ENCODE data around the gene FHL1. TPM values are rescaled to one million over a fixed set of nuclear protein-coding genes. Genes with fewer than 3 reads are reported as not detected.
"Not testable (repeated sequence)": the region's sequence is repeated elsewhere in the genome, so short reads cannot be mapped to it uniquely, and the experiment has no call there.

FHL1 gene
- total RNA-seq, 6 donors from 2014 or later = 114 to 426 (median 255) TPM

DNA sequence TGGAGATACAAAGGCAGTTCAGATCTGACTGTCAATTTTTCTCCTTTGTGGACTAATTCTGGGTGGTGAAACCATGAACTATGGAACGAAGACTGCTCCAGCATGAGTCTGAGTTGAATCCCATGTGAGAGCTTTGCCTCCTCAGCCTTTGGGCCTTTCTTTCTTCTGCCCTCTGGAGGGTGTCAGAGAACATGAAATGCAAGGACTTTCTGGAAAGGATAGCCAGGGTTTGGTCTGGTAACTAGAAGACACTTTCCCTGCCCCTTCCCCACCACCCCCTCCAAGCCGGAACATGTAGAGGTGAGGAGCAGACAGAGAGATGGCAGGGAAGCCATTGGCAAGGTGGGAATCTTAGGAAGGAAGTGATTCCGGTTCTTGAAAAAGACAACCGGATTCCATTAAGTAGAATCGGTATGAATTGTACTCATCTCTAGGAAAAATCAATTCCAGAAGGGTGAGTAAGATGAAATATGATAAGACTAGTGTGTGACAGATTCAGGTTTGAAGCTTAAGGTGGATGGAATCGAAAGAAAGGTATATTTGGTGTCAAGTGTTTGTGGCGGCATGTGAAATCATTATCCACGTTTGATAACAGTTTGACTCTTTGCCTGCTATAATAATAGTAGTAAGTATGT lies 19.0 kb downstream of the FHL1 start:
- no peak for ATAC-seq (ENCODE audit: low FRiP score in 2 of 2)
- TF ChIP-seq CTCF (IDR thresholded peaks at IDR 0.05) (peak in 2 of 6 experiments; percentile 10 to 17), EP300 (IDR thresholded peaks at IDR 0.05) (no peak)
- H3K27me3 ChIP-seq = no peaks in the 10 kb centered on the region

DNA sequence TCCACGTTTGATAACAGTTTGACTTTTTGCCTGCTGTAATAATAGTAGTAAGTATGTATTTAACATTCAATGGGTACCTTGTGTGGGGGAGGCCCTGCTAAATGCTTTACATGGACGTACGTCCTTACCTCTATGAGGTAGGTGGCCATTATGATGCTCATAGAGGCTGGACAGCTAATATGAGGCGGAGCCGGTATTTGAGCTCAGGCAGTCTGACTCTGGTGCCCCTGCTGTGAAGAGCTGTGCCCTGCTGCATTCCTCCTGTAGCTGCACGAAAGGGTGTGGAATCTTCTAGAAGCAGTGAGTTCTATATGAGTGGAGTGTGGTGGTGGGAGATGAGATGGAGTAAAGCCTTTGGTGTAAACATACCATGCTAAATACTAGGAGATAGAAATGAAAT lies 20.7 kb downstream of the FHL1 start:
- not testable (repeated sequence) for H3K4me3 ChIP-seq; H3K27me3 ChIP-seq; DNase-seq; H3K9me3 ChIP-seq; ATAC-seq (ENCODE audit: low FRiP score in 2 of 2); H3K36me3 ChIP-seq
- peaks cover 4 to 23% (median 7%) of the 10 kb centered on the region in 4 donors for H3K4me1 ChIP-seq
- WGBS, 2 donors = 75 to 76% methylated on average over 6 of the region's 6 CpGs
- peak overlapping the region in 2 of 4 donors; percentile 64 to 79 for H3K27ac ChIP-seq

More for the DNA sequence above, 19.0 kb downstream of the FHL1 start:
- 55 to 74% methylated on average over 8 of the region's 8 CpGs for WGBS, 2 donors
- Histone ChIP-seq H3K9me3 (no peaks in the 10 kb centered on the region), H3K4me1 (peaks cover 4 to 18% (median 7%) of the 10 kb centered on the region in 4 donors), H3K4me3 (no peak overlapping the region), H3K36me3 (no peaks in the 10 kb centered on the region), H3K27ac (no peak overlapping the region)
- no peak for DNase-seq

GRCh38 chrX:136168929-136169735 lies 21.8 kb downstream of the FHL1 start:
- DNase-seq (no peak), ATAC-seq (ENCODE audit: low FRiP score in 2 of 2) (peak; percentile 66 to 77)
- H3K27me3 ChIP-seq = no peaks in the 10 kb centered on the region
- H3K4me3 ChIP-seq = no peak overlapping the region
- H3K4me1 ChIP-seq = peaks cover 4 to 23% (median 7%) of the 10 kb centered on the region in 4 donors
- TF ChIP-seq POLR2A (IDR thresholded peaks at IDR 0.05) (no peak), POLR2AphosphoS5 (IDR thresholded peaks at IDR 0.05) (peak in 1 of 2 donors; percentile 15), EP300 (IDR thresholded peaks at IDR 0.05) (no peak), CTCF (IDR thresholded peaks at IDR 0.05) (peak in 1 of 6 experiments; percentile 8)
- WGBS, 2 donors = 35 to 44% methylated on average over 13 to 17 of the region's 17 CpGs
- H3K9me3 ChIP-seq = no peaks in the 10 kb centered on the region
- peak overlapping the region; percentile 64 to 81 (median 72) for H3K27ac ChIP-seq
- H3K36me3 ChIP-seq = no peaks in the 10 kb centered on the region

GRCh38 chrX:136170139-136170800 lies 22.9 kb downstream of the FHL1 start:
- WGBS, 2 donors = 63 to 76% methylated on average over 5 to 9 of the region's 9 CpGs
- H3K9me3 ChIP-seq = no peaks in the 10 kb centered on the region
- H3K4me3 ChIP-seq = no peak overlapping the region
- peak in 1 of 6 experiments; percentile 10 for TF ChIP-seq CTCF (IDR thresholded peaks at IDR 0.05)
- TF ChIP-seq EP300 (IDR thresholded peaks at IDR 0.05) = no peak
- peaks cover 4 to 23% (median 7%) of the 10 kb centered on the region in 4 donors for H3K4me1 ChIP-seq
- no peak for DNase-seq
- no peaks in the 10 kb centered on the region for H3K36me3 ChIP-seq
- H3K27me3 ChIP-seq = no peaks in the 10 kb centered on the region
- H3K27ac ChIP-seq = peak overlapping the region; percentile 49 to 81 (median 68)
- ATAC-seq (ENCODE audit: low FRiP score in 2 of 2) = peak in 1 of 2 donors; percentile 60

GRCh38 chrX:136171420-136171819 lies 24.1 kb downstream of the FHL1 start:
- Histone ChIP-seq H3K36me3 (no peaks in the 10 kb centered on the region), H3K27me3 (no peaks in the 10 kb centered on the region), H3K9me3 (no peaks in the 10 kb centered on the region), H3K27ac (peak overlapping the region in 1 of 4 donors; percentile 81), H3K4me1 (peaks cover 4 to 30% (median 7%) of the 10 kb centered on the region in 4 donors), H3K4me3 (no peak overlapping the region)
- ATAC-seq (ENCODE audit: low FRiP score in 2 of 2) (no peak), DNase-seq (no peak)
- TF ChIP-seq CTCF (IDR thresholded peaks at IDR 0.05) (no peak), EP300 (IDR thresholded peaks at IDR 0.05) (no peak), POLR2AphosphoS5 (IDR thresholded peaks at IDR 0.05) (no peak), POLR2A (IDR thresholded peaks at IDR 0.05) (no peak)
- 52% methylated on average over 1 of the region's 1 CpG for WGBS, 2 donors

All from upper lobe of left lung (tissue), 6 donors.